Mucosa of stomach (tissue), 1 donor: ENCODE measurements around the gene SLC16A6.
"Not testable (repeated sequence)": the region's sequence is repeated elsewhere in the genome, so short reads cannot be mapped to it uniquely, and the experiment has no call there.

Experiments used
- H3K27me3 ChIP-seq: one replicate; pipeline ENCODE4 v1.7.0; 2013; ENCODE audit warnings: mild to moderate bottlenecking, low read length; ENCODE audit not compliant: control insufficient read depth, insufficient read depth
- H3K36me3 ChIP-seq: one replicate; pipeline ENCODE4 v1.7.0; 2013; ENCODE audit warnings: low read length; ENCODE audit not compliant: control insufficient read depth, insufficient read depth
- H3K4me1 ChIP-seq: one replicate; pipeline ENCODE4 v1.7.0; 2013; ENCODE audit warnings: mild to moderate bottlenecking, low read length; ENCODE audit not compliant: control insufficient read depth, insufficient read depth
- H3K4me3 ChIP-seq: one replicate; pipeline ENCODE4 v1.7.0; 2013; ENCODE audit warnings: low read length
- H3K9ac ChIP-seq: one replicate; pipeline ENCODE4 v1.7.0; 2013; ENCODE audit warnings: mild to moderate bottlenecking, low read length, moderate library complexity
- H3K9me3 ChIP-seq: one replicate; pipeline ENCODE4 v1.7.0; 2013; ENCODE audit warnings: mild to moderate bottlenecking, low read length, moderate library complexity; ENCODE audit not compliant: control insufficient read depth
- donor health status: Pancreatic carcinoma.

Gene SLC16A6

DNA sequence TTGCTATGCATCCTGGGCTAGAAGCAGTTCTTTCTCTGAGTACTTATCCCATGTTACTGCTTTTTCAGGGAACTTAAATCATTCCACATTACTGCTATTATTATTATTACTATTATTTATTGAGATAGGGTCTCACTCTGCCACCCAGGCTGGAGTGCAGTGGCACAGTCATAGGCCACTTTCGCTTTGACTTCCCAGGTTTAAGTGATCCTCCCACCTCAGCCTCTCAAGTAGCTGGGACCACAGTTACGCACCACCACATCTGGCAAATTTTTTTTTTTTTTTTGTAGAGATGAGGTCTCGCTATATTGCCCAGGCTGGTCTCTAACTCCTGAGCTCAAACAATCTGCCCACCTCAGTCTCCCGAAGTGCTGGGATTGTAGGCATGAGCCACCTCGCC, 71.5 kb downstream of the SLC16A6 start:
- H3K9me3 ChIP-seq, H3K36me3 ChIP-seq, H3K9ac ChIP-seq, H3K4me3 ChIP-seq, H3K27me3 ChIP-seq, H3K4me1 ChIP-seq: not testable (repeated sequence)
